A673 (cell line): ENCODE results near the gene PVALEF. TPM values are rescaled to one million over a fixed set of nuclear protein-coding genes. Genes with fewer than 3 reads are reported as not detected.

ENCODE experiments used
- BruUV-seq: library from RNA; stranded (reverse); fragments of 400-500 nt; replicated peaks from 2 replicates; lab custom pipeline; 2021; lab: Mats Ljungman, UMichigan
- CTCF ChIA-PET: fragments of 300-600 bp; sonication (Branson Sonifier 250); formaldehyde crosslinking; loops from one replicate; lab custom pipeline; 2022; ENCODE audit warnings: antibody characterized with exemption; lab: Charles Lee
- POLR2A ChIA-PET: fragments of 300-600 bp; sonication (Branson Sonifier 250); formaldehyde crosslinking; loops from one replicate; lab custom pipeline; 2022; ENCODE audit warnings: antibody characterized with exemption; ENCODE audit not compliant: low non-redundant PET; lab: Charles Lee
- DNase-seq: peaks from one replicate; pipeline ENCODE4 v3.0.0-alpha.2; 2015; ENCODE audit warnings: low spot score
- H3K27ac ChIP-seq: fragments of 200-600 bp; sonication (generic); 2 replicates; pipeline ENCODE4 v1.5.1; 2016; ENCODE audit warnings: mixed run types, low read depth, mild to moderate bottlenecking, mixed read lengths, antibody characterized with exemption, low read length; ENCODE audit not compliant: poor library complexity, severe bottlenecking
- H3K27me3 ChIP-seq: fragments of 200-600 bp; sonication (generic); replicated peaks from 2 replicates; pipeline ENCODE4 v1.6.1; 2017; ENCODE audit warnings: mixed run types, low read depth, mild to moderate bottlenecking, mixed read lengths, antibody characterized with exemption, low read length; ENCODE audit not compliant: insufficient read depth, poor library complexity
- H3K36me3 ChIP-seq: fragments of 200-600 bp; sonication (generic); 2 replicates; pipeline ENCODE4 v1.6.1; 2016; ENCODE audit warnings: mixed run types, mild to moderate bottlenecking, mixed read lengths, antibody characterized with exemption, low read length; ENCODE audit not compliant: insufficient read depth, poor library complexity, severe bottlenecking
- H3K4me1 ChIP-seq: fragments of 200-600 bp; sonication (generic); 2 replicates; pipeline ENCODE4 v1.6.1; 2017; ENCODE audit warnings: mixed run types, mild to moderate bottlenecking, mixed read lengths, antibody characterized with exemption, low read length; ENCODE audit not compliant: insufficient read depth, poor library complexity, severe bottlenecking
- H3K4me3 ChIP-seq: fragments of 200-600 bp; sonication (generic); 2 replicates; pipeline ENCODE4 v1.5.1; 2016; ENCODE audit warnings: low read depth, mixed run types, mild to moderate bottlenecking, mixed read lengths, low read length; ENCODE audit not compliant: poor library complexity, severe bottlenecking
- H3K9me3 ChIP-seq: fragments of 200-600 bp; sonication (generic); 2 replicates; pipeline ENCODE4 v1.6.1; 2016; ENCODE audit warnings: mixed run types, low read depth, mild to moderate bottlenecking, mixed read lengths, antibody characterized with exemption, low read length; ENCODE audit not compliant: poor library complexity, severe bottlenecking
- CTCF ChIP-seq: fragments of 300-800, 200-600 bp; sonication (generic); conservative IDR thresholded peaks from 2 replicates; pipeline ENCODE4 v1.5.1; 2017; ENCODE audit warnings: low read depth, mild to moderate bottlenecking, antibody characterized with exemption, low read length, moderate library complexity, mixed read lengths
- EZH2 ChIP-seq: fragments of 200-600 bp; sonication (generic); IDR thresholded peaks from 2 replicates; pipeline ENCODE4 v1.6.1; 2017; ENCODE audit warnings: borderline replicate concordance, low read depth, mild to moderate bottlenecking, mixed read lengths, antibody characterized with exemption, low read length; ENCODE audit not compliant: poor library complexity, severe bottlenecking
- intact Hi-C: fragments of 100-400 bp; cut with micrococcal nuclease; formaldehyde crosslinking; loops from one replicate; pipeline ENCODE4 v1.10.0; 2022; ENCODE audit not compliant: unreplicated experiment
- total RNA-seq: library from RNA; stranded (reverse); gene quantifications from 2 replicates; pipeline ENCODE4 v1.2.3, GENCODE V29; 2021

The PVALEF gene
- total RNA-seq, 1 experiment from 2014 or later = not detected

- ChIA-PET CTCF (no interaction called here), POLR2A (no interaction called here)
- no peak for TF ChIP-seq EZH2
- no peak for TF ChIP-seq CTCF
- Histone ChIP-seq H3K9me3 (no peaks in the 10 kb centered on the region), H3K27ac (no peak overlapping the region), H3K36me3 (peaks cover 5% of the 10 kb centered on the region), H3K4me1 (no peaks in the 10 kb centered on the region), H3K27me3 (no peaks in the 10 kb centered on the region), H3K4me3 (no peak overlapping the region)
- BruUV-seq = no TSS peak
- intact Hi-C loops = no loop called here
- no peak for DNase-seq
These were observed 19.2 kb downstream of the PVALEF start for GRCh38 chr17:81184555-81184954.

DNA sequence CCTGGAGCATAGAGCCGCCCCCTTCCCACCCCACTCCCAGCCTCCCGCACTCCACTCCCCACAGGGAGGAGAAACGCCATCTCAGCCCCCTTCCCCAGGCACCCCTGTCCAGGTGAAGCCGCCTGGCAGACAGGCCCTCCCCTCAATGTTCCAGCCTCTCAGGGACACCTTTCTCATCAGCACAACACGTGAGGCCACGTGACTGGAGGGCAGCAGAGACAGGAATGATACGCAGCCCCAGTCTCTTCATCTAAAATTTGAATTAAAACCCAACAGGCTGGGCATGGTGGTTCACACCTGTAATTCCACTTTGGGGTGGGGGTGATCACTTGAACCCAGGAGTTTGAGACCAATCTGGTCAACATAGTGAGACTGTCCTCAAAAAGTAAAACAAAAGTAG is 20.9 kb downstream of the PVALEF start:
- CTCF ChIA-PET = no interaction called here
- BruUV-seq = no TSS peak
- Histone ChIP-seq H3K4me1 (no peaks in the 10 kb centered on the region), H3K27me3 (no peaks in the 10 kb centered on the region), H3K36me3 (peaks cover 5% of the 10 kb centered on the region), H3K4me3 (no peak overlapping the region), H3K9me3 (no peaks in the 10 kb centered on the region), H3K27ac (no peak overlapping the region)
- no peak for DNase-seq
- intact Hi-C loops = no loop called here
- no peak for TF ChIP-seq EZH2
- no peak for TF ChIP-seq CTCF
- POLR2A ChIA-PET = no interaction called here

- H3K9me3 ChIP-seq = no peaks in the 10 kb centered on the region
- no peaks in the 10 kb centered on the region for H3K4me1 ChIP-seq
- no TSS peak for BruUV-seq
- no peak overlapping the region for H3K4me3 ChIP-seq
- TF ChIP-seq CTCF (no peak), EZH2 (no peak)
- no peaks in the 10 kb centered on the region for H3K27me3 ChIP-seq
- CTCF ChIA-PET = no interaction called here
- H3K27ac ChIP-seq = no peak overlapping the region
- intact Hi-C loops = no loop called here
- H3K36me3 ChIP-seq = peaks cover 5% of the 10 kb centered on the region
- DNase-seq = no peak
- POLR2A ChIA-PET = no interaction called here
These were observed 21.8 kb downstream of the PVALEF start for GRCh38 chr17:81187120-81187519.
